HG03460 (cell line): Measurements from ENCODE around the gene PPP4C.
"Not testable (repeated sequence)": the region's sequence is repeated elsewhere in the genome, so short reads cannot be mapped to it uniquely, and the experiment has no call there.

Experiments used
- ATAC-seq: cut with Tn5 transposase; IDR thresholded peaks from one replicate; pipeline ENCODE4 v1.9.1; 2021; ENCODE audit not compliant: unreplicated experiment

Gene PPP4C

DNA sequence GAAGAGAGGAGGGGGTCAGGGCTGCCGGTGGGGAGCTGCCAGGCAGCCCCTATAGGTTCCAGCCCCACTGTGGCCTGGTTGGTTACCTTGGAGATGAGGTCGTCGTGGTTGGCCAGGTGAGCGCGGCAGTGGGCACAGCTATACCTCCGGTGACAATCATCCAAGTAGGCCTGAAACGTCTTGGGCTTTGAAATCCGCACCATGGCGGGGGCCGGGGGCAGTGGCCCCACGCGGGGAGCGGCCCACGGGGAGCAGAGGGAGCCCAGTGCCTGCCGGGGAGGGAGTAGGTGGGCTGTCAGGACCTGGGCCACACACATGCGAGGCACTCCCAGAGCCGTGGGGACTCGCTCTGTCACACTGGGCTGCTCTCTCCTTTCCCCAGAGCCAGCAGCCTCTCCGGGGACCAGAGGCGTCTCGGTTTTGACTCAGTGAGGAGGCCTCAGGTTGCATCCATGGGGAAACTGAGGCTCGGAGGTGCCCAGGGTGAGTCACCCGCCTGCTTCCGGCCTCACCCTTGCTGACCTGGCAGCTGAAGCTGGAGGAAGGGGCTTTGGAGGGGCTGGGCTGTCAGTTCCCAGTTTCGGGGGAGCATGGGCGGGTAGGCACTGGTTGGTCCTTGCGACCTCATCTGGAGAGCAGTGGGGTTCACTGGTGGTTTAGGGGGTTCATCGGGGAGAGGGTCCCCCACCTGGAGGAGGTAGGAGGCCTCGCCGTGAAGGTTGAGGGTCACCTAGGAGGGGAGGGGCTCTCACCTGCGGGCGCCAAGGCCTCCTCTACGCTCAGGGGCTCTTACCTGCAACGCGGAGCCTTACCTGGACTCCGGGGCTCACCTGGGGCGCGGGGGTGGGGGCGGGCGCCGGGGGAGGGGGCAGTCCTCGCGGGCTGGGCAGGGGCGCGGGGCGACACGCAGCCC, 19.6 kb downstream of the PPP4C start:
- ATAC-seq = no peak

DNA sequence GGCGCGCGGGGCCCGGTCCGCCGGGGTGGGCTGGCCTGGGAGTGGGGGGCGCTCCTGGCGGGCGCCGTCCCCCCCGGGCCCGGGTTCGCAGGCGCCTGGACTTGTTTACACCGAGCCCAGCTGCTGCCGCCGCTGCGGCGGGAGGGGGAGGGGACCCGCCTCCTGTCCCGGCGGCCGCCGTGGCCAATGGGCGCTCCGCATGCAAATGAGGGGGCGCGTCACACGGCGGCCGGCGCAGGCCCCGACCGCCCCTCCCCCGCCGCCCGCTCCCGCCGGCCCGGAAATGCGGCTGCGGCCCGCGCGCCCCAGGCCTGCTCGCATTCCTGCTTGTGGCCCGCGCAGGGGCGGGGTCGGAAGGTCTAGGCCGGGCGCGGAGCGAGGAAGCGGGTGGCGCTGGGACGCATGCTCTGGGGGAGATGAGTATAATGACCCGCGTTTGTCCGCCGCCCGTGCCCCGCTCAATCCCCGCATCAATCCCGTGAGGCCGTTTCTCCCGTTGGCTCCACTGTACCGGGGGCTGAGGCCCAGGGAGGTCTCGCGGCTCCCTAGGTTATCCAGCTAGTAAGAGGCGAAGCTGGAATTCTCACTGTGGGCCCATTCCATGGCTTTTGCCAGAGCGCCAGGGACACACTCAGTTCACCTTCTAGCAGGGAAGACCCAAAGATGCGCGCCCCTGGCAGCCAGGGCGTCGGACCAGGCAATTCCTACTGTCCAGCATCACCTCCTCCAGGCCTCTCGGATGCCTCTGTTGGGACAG, 20.5 kb downstream of the PPP4C start, which contains the start of gene YPEL3:
Gene YPEL3 (minus strand): TSS at position 109 of the 757 bp plus-strand sequence. CDS start 731 bp downstream, outside the sequence.
- ATAC-seq = peak; percentile 41

DNA sequence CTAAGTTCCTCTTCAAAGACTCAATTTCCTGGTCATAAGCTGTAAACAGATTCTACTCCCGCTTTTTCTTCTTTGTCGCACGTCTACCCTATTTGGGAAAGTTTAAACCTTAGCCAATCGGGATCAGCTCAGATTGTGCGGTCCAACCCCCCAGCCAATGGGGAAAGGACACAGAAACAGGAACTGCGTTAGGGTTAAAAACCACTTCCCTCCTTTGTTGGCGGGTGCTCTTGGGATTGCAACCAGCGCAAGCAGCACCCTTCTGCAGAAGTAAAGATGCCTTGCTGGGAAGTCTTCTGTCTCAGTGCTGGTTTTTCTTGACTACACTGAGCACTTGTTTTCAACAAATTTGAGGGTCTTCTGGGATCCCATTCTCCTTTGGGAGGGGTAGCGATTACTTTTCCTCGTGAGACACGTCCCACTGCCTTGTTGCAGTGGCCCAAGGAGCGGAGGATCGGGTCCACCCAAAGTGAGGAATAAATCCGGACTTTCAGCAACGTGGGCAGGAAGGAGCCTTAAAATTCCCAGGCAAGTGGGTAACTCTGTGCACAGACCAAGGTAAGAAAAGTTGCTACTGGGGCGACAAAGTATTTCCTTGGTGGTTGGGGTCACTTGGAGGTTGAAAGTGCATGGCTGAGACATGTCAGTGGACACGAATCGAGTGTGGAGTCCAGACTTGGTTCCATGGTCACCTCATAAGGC, 21.2 kb downstream of the PPP4C start:
- no peak for ATAC-seq

DNA sequence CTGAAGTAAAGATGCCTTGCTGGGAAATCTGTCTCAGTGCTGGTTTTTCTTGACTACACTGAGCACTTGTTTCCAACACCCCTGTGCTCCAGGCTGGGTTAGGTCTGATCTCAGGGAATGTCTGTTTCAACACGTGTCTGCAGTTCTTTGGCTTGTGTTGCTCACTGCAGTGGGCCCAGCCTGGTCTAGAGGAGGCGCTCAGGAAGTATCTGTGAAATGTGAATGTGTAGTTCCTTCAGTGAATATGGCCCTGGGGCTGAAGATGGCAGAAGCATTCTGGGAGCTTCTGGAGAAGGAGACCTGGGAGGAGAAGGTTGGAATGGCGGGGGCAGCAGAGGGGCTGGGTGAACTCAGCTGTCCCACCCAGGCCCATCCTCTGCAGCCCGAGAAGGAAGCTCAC, 28.3 kb downstream of the PPP4C start:
- no peak for ATAC-seq

DNA sequence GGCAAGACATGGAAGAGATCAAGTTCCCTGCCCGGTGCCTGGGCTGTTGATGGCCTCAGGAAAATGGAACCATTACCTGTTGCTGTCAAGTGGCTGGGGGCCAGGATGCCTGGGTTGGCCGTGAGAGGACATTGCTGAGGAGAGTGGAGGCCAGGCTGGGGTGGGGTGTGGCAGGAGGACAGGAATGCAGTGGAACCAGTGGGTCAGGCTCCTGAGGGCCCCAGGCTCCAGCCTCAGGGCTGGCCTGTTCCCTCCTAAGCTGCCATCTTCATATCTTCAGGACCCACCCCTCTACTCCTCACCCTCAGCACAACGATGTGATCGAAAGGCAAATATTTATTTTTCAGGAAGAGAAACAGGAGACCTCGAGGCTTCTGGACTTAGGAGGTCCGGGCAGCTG, 28.7 kb downstream of the PPP4C start:
- no peak for ATAC-seq

DNA sequence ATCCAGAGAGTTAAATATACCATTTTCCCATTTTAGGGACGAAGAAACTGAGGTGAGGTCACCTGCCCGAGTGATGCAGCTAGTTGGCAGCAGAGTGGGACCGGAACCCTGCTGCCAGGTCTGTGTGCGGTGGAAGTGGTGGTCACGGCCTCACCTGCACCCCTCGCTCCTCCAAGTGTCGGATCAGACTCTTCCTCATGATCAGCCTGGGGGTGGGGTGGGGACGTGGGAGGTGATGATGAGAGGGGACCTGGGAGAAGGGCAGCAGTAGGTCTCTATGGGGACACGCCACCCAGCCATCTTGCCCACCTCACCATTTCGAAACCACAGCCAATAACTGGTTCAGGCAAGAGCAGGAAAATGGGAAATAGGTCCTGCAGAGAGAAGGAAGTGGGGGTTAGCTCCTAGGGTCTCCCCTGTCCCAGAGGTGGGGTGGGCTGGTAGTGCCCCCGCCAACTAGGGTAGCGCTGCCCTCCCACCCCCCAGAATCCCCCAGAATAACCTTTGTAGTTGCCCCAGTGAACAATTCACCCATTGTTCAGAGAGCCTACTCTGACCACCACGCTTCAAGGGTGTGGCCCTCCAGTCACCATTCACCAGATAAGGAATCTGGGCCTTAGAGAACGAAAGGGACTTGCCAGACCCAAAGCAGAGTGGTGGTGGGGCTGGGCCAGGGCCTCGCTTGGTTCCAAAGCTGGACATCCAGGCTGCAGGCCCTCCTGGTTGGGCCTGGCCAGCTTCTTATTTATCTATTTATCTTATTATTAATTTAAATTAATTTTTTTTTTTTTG, 32.5 kb downstream of the PPP4C start:
- no peak for ATAC-seq

- ATAC-seq = no peak
These were observed 34.9 kb downstream of the PPP4C start for GRCh38 chr16:30110661-30111060.

DNA sequence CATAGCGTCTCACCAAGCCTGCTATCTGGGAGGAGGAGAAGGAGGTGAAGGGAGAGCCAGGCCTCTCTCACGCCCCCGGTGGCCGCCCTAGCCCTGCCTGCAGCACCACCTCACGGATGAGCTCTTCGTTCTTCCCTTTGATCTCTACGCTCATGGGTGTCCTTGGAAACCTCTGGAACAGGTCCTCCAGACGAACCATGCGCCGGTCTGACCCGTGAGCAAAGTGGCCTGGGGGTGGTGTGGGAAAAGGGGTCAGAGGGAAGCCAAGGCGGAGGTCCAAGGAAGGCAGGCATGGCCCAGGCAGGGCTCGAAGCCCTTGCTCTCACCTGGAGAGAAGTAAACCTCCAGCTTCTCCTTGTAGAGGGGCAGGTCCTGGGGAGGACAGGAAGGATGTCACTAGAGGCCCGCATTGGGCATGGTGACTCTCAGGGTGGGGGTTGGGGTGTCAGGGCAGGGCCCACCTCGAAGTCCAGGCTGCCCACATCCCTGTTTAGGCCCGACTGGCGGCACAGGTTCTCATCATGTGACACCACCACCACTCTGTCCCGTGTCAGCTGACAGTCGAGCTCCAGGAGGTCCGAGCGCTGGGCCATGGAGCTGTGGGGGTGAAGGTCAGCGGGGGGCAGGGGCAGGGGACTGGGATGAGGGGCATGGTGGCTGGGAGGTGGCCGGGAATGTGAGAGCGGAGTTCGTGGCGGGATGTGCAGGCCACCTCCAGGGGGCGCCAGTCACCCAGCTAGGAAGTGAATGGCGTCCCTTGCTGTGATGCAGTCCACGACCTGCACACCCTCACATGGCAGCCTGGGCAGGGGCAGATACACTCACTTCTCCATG, 36.6 kb downstream of the PPP4C start:
- ATAC-seq = no peak

GRCh38 chr16:30113031-30113710, 37.4 kb downstream of the PPP4C start, which contains the start of gene GDPD3:
Gene GDPD3, minus strand, starts transcription at chr16:30113537. Its CDS starts 59 bp downstream, at chr16:30113478.
- ATAC-seq = no peak

DNA sequence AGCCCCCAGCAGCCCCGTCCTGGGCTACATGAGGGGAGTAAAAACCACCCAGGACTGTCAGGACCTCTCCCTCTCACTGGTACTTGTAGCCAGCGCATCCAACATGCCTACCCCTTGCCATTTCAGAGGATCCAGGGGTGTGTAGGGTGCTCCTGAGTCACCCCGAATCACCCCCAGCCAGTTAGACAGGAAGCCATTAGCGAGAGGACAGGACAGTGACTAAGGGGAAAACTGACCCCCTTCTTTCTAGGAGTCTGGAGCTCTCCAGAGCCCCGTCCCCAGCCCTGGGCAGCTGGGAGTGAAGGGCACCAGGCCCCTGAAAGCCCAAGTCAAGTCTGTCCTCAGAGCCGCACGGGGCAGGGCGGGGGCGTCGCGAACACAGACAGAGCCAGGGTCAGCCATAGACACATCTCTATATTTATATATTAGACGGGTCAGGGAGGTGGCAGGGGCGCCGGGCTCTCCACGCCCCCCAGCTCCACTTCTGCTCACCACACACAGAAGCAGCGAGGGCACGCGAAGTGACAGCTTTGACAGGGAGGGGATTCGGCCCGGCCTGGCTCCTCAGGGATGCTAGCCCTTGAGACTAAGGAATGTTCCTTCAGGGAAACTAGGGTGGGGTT, 38.0 kb downstream of the PPP4C start:
- ATAC-seq = no peak

DNA sequence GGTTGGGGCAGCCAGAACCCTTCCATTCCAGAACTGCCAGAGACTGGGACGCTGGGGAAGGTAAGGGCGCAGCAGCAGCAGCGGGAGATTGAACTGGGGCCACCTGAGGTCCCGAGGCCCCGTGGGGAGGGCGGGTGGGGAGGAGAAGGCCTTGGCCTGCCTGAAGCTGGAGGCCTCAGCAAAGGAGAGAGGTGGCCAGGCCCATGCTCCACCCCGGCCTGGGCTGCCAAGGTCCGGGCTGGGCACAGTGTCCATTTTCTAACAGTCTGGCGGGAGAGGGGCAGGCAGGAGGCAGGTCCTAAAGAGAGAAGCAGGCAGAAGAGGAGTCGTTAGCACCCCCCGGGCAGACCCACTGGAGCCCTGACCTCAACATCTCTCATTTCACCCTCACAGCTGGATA, 38.6 kb downstream of the PPP4C start:
- no peak for ATAC-seq

GRCh38 chr16:30114833-30115232, 39.0 kb downstream of the PPP4C start:
- not testable (repeated sequence) for ATAC-seq

GRCh38 chr16:30115238-30115637, 39.4 kb downstream of the PPP4C start:
- ATAC-seq = no peak

GRCh38 chr16:30116291-30117207, 40.8 kb downstream of the PPP4C start:
- ATAC-seq = no peak

DNA sequence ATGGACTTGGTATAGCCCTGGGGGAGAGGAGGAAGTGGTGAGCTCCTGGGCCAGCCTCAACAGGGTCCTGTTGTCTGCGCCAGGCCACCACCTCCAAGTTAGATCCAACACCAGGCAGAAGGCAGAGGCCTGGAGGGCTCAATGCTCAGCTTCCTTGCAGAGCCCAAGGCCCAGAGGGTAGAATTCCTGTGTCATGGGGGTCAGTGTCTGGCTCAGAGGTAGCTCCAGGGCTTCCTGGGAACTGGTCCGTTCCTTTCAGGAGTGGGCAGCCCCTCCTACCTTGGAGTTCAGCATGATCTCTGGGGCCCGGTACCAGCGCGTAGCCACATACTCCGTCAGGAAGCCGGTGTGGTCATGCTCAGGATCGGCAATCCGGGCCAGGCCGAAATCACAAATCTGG, 42.0 kb downstream of the PPP4C start:
- no peak for ATAC-seq

DNA sequence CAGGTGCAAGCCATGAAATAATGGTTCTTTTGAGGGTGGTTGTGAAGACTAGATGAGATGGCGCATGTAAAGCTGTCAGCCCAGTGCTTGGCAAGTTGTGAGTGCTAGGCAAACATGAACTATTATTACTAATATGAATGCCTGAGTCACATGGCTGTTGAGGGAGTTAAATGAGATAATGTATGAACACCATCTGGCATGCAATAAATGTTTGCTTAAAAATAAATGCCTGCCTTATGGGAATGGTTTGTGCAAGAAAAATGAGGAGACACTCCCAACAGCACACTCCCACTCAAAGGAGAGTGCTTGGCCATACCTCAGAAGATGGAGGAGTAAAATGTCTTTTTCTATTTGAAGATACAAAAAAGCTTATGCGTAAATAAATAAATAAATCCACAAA, 43.6 kb downstream of the PPP4C start:
- ATAC-seq = no peak

GRCh38 chr16:30120340-30121105, 44.7 kb downstream of the PPP4C start:
- ATAC-seq = no peak
